BLaER1 treated with 17β-estradiol and CSF1 and Interleukin-3, amounts not matched to agents 10 nM and 100 nM (cell line): Measurements from ENCODE around the gene AUTS2.
A peak's percentile ranks its signal among the peaks of the same experiment; 100 is the strongest.

ENCODE experiments used
- H3K27ac ChIP-seq, 11 experiments: shearing (Covaris generic); formaldehyde crosslinking; 2 replicates each; pipeline ENCODE4 v1.8.1; 2022
- H3K27me3 ChIP-seq, 11 experiments: shearing (Covaris generic); formaldehyde crosslinking; 2 replicates each; pipeline ENCODE4 v1.8.1; 2022
- H3K36me3 ChIP-seq, 11 experiments: shearing (Covaris generic); formaldehyde crosslinking; 2 replicates each; pipeline ENCODE4 v1.8.1; 2022
- H3K4me1 ChIP-seq, 10 experiments: shearing (Covaris generic); formaldehyde crosslinking; 2 replicates each; pipeline ENCODE4 v1.8.1; 2022
- H3K4me2 ChIP-seq, 11 experiments: shearing (Covaris generic); formaldehyde crosslinking; 2 replicates each; pipeline ENCODE4 v1.8.1; 2022
- H3K4me3 ChIP-seq, 10 experiments: shearing (Covaris generic); formaldehyde crosslinking; 2 replicates each; pipeline ENCODE4 v1.8.1; 2022
- H3K9ac ChIP-seq, 11 experiments: shearing (Covaris generic); formaldehyde crosslinking; 2 replicates each; pipeline ENCODE4 v1.8.1; 2022
- H3K9me3 ChIP-seq, 11 experiments: shearing (Covaris generic); formaldehyde crosslinking; replicated peaks in 1 of 11; 2 replicates each; pipeline ENCODE4 v1.8.1; 2022
- H4K20me1 ChIP-seq, 11 experiments: shearing (Covaris generic); formaldehyde crosslinking; 2 replicates each; pipeline ENCODE4 v1.8.1; 2022
- Cebpa-rat ChIP-seq, 11 experiments: shearing (Covaris generic); IDR thresholded peaks; 2 replicates each; pipeline ENCODE4 v1.8.1; 2022

The AUTS2 gene

GRCh38 chr7:70005480-70005879, 407.2 kb downstream of the AUTS2 start:
- Histone ChIP-seq H3K4me3 (peak overlapping the region in 6 of 10 experiments; percentile 30 to 45 (median 38); a peak in 11 of 20 replicates), H4K20me1 (peaks cover 0 to 22% (median 8%) of the 10 kb centered on the region in 11 experiments; a peak in 7 of 22 replicates), H3K9me3 (no peaks in the 10 kb centered on the region), H3K36me3 (peaks cover 0 to 3% (median 0%) of the 10 kb centered on the region in 11 experiments; a peak in 1 of 22 replicates), H3K27me3 (no peaks in the 10 kb centered on the region), H3K4me1 (peaks cover 18 to 69% (median 39%) of the 10 kb centered on the region in 10 experiments), H3K27ac (peak overlapping the region in 8 of 11 experiments; percentile 58 to 81 (median 72); a peak in 15 of 22 replicates), H3K4me2 (peak overlapping the region; percentile 63 to 98 (median 85)), H3K9ac (peak overlapping the region in 8 of 11 experiments; percentile 10 to 77 (median 64); a peak in 12 of 22 replicates)
- no peak for TF ChIP-seq Cebpa-rat (IDR thresholded peaks at IDR 0.05)

- peak overlapping the region in 8 of 11 experiments; percentile 58 to 81 (median 72); a peak in 16 of 22 replicates for H3K27ac ChIP-seq
- H3K4me3 ChIP-seq: peak overlapping the region in 6 of 10 experiments; percentile 30 to 45 (median 38); a peak in 11 of 20 replicates
- H4K20me1 ChIP-seq: peaks cover 0 to 22% (median 4%) of the 10 kb centered on the region in 11 experiments; a peak in 7 of 22 replicates
- no peaks in the 10 kb centered on the region for H3K27me3 ChIP-seq
- peak overlapping the region in 8 of 11 experiments; percentile 48 to 77 (median 64); a peak in 16 of 22 replicates for H3K9ac ChIP-seq
- H3K4me1 ChIP-seq: peaks cover 18 to 69% (median 36%) of the 10 kb centered on the region in 10 experiments
- H3K9me3 ChIP-seq: no peaks in the 10 kb centered on the region
- H3K36me3 ChIP-seq: peaks cover 0 to 3% (median 0%) of the 10 kb centered on the region in 11 experiments; a peak in 1 of 22 replicates
- TF ChIP-seq Cebpa-rat (IDR thresholded peaks at IDR 0.05): no peak
- peak overlapping the region; percentile 63 to 98 (median 85) for H3K4me2 ChIP-seq
These were observed 407.6 kb downstream of the AUTS2 start for GRCh38 chr7:70005891-70006260.

GRCh38 chr7:70006261-70006920, 408.1 kb downstream of the AUTS2 start:
- Histone ChIP-seq H3K4me1 (peaks cover 18 to 66% (median 32%) of the 10 kb centered on the region in 10 experiments), H3K27ac (peak overlapping the region in 8 of 11 experiments; percentile 58 to 81 (median 72); a peak in 16 of 22 replicates), H3K9me3 (no peaks in the 10 kb centered on the region), H3K9ac (peak overlapping the region in 8 of 11 experiments; percentile 48 to 77 (median 64); a peak in 16 of 22 replicates), H3K4me2 (peak overlapping the region; percentile 63 to 98 (median 85)), H4K20me1 (peaks cover 0 to 22% (median 0%) of the 10 kb centered on the region in 11 experiments; a peak in 4 of 22 replicates), H3K4me3 (peak overlapping the region in 6 of 10 experiments; percentile 30 to 45 (median 38); a peak in 10 of 20 replicates), H3K36me3 (peaks cover 0 to 3% (median 0%) of the 10 kb centered on the region in 11 experiments; a peak in 1 of 22 replicates), H3K27me3 (no peaks in the 10 kb centered on the region)
- no peak for TF ChIP-seq Cebpa-rat (IDR thresholded peaks at IDR 0.05)

- no peak overlapping the region for H3K9ac ChIP-seq
- no peaks in the 10 kb centered on the region for H3K27me3 ChIP-seq
- peaks cover 0 to 3% (median 0%) of the 10 kb centered on the region in 11 experiments; a peak in 1 of 22 replicates for H3K36me3 ChIP-seq
- no peak for TF ChIP-seq Cebpa-rat (IDR thresholded peaks at IDR 0.05)
- H3K9me3 ChIP-seq: no peaks in the 10 kb centered on the region
- H4K20me1 ChIP-seq: peaks cover 0 to 27% (median 0%) of the 10 kb centered on the region in 11 experiments; a peak in 5 of 22 replicates
- H3K4me3 ChIP-seq: no peak overlapping the region
- H3K4me2 ChIP-seq: peak overlapping the region in 1 of 11 experiments; percentile 4; a peak in 2 of 22 replicates
- no peak overlapping the region for H3K27ac ChIP-seq
- peaks cover 18 to 84% (median 33%) of the 10 kb centered on the region in 10 experiments for H3K4me1 ChIP-seq
These were observed 410.2 kb downstream of the AUTS2 start for GRCh38 chr7:70008466-70008865.

- peaks cover 0 to 15% (median 0%) of the 10 kb centered on the region in 11 experiments; a peak in 5 of 22 replicates for H4K20me1 ChIP-seq
- H3K9ac ChIP-seq: no peak overlapping the region
- no peaks in the 10 kb centered on the region for H3K27me3 ChIP-seq
- H3K27ac ChIP-seq: peak overlapping the region in 2 of 11 experiments; percentile 20 to 22; a peak in 1 of 22 replicates
- no peaks in the 10 kb centered on the region; a peak in 1 of 22 replicates for H3K9me3 ChIP-seq
- H3K4me2 ChIP-seq: peak overlapping the region; percentile 14 to 69 (median 52); a peak in 20 of 22 replicates
- no peak overlapping the region for H3K4me3 ChIP-seq
- peaks cover 11 to 67% (median 33%) of the 10 kb centered on the region in 10 experiments; a peak in 18 of 20 replicates for H3K4me1 ChIP-seq
- no peak for TF ChIP-seq Cebpa-rat (IDR thresholded peaks at IDR 0.05)
- H3K36me3 ChIP-seq: no peaks in the 10 kb centered on the region; a peak in 1 of 22 replicates
These were observed 416.4 kb downstream of the AUTS2 start for GRCh38 chr7:70014472-70015177.

GRCh38 chr7:70015353-70015752, 417.1 kb downstream of the AUTS2 start:
- Histone ChIP-seq H3K27me3 (no peaks in the 10 kb centered on the region), H3K9me3 (no peaks in the 10 kb centered on the region; a peak in 1 of 22 replicates), H3K4me1 (peaks cover 11 to 59% (median 33%) of the 10 kb centered on the region in 10 experiments; a peak in 18 of 20 replicates)

GRCh38 chr7:70016044-70016770, 417.9 kb downstream of the AUTS2 start:
- no peaks in the 10 kb centered on the region; a peak in 1 of 22 replicates for H3K9me3 ChIP-seq
- no peak overlapping the region; a peak in 1 of 22 replicates for H3K27ac ChIP-seq
- H3K4me1 ChIP-seq: peaks cover 11 to 52% (median 33%) of the 10 kb centered on the region in 10 experiments; a peak in 18 of 20 replicates
- H3K36me3 ChIP-seq: no peaks in the 10 kb centered on the region
- no peak overlapping the region for H3K4me3 ChIP-seq
- peak overlapping the region in 9 of 11 experiments; percentile 1 to 54 (median 23); a peak in 10 of 22 replicates for H3K4me2 ChIP-seq
- H3K27me3 ChIP-seq: no peaks in the 10 kb centered on the region
- H4K20me1 ChIP-seq: peaks cover 0 to 19% (median 0%) of the 10 kb centered on the region in 11 experiments; a peak in 5 of 22 replicates
- H3K9ac ChIP-seq: no peak overlapping the region
- no peak for TF ChIP-seq Cebpa-rat (IDR thresholded peaks at IDR 0.05)

More at GRCh38 chr7:70015353-70015752, 417.1 kb downstream of the AUTS2 start:
- TF ChIP-seq Cebpa-rat (IDR thresholded peaks at IDR 0.05): no peak
- Histone ChIP-seq H3K27ac (no peak overlapping the region; a peak in 1 of 22 replicates), H3K9ac (no peak overlapping the region), H3K36me3 (no peaks in the 10 kb centered on the region; a peak in 1 of 22 replicates), H3K4me2 (peak overlapping the region in 8 of 11 experiments; percentile 46 to 69 (median 54); a peak in 14 of 22 replicates), H3K4me3 (no peak overlapping the region), H4K20me1 (peaks cover 0 to 19% (median 0%) of the 10 kb centered on the region in 11 experiments; a peak in 5 of 22 replicates)

- no peaks in the 10 kb centered on the region for H3K36me3 ChIP-seq
- H3K9ac ChIP-seq: no peak overlapping the region
- no peak overlapping the region for H3K27ac ChIP-seq
- H3K4me1 ChIP-seq: peaks cover 11 to 43% (median 33%) of the 10 kb centered on the region in 10 experiments; a peak in 18 of 20 replicates
- H3K27me3 ChIP-seq: no peaks in the 10 kb centered on the region
- H3K4me2 ChIP-seq: no peak overlapping the region
- peaks cover 0 to 20% (median 0%) of the 10 kb centered on the region in 11 experiments; a peak in 7 of 22 replicates for H4K20me1 ChIP-seq
- no peak for TF ChIP-seq Cebpa-rat (IDR thresholded peaks at IDR 0.05)
- H3K4me3 ChIP-seq: no peak overlapping the region
- no peaks in the 10 kb centered on the region; a peak in 1 of 22 replicates for H3K9me3 ChIP-seq
These were observed 419.1 kb downstream of the AUTS2 start for GRCh38 chr7:70017357-70017756.
